Measurements from ENCODE around the gene NR5A2.
"Not testable (repeated sequence)": the region's sequence is repeated elsewhere in the genome, so short reads cannot be mapped to it uniquely, and the experiment has no call there.

Gene NR5A2

DNA sequence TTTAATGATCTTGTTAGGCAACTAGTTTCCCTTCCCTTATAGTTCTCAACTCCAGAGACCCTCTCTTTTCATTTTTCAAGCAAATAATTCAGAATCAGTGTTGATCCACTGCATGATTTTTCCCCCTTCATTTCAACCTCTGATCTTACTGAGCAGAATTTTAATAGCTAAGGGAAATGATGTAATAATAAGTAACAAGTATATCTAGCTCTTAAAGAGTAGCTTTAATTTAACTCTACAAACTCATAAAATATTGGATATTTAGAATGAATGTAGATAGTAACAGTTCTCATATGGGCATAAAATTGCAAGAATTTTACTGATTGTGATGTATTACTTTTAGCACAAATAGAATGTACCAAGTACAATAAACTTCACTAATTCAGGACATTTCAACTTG is 130.2 kb downstream of the NR5A2 start:
- in situ Hi-C loops (cut with MboI; ENCODE audit: low sequenced_read_pairs), result no loop called here

- in situ Hi-C loops (cut with MboI; ENCODE audit: low sequenced_read_pairs), result no loop called here
Observed at GRCh38 chr1:200161801-200162200, 134.3 kb downstream of the NR5A2 start.

DNA sequence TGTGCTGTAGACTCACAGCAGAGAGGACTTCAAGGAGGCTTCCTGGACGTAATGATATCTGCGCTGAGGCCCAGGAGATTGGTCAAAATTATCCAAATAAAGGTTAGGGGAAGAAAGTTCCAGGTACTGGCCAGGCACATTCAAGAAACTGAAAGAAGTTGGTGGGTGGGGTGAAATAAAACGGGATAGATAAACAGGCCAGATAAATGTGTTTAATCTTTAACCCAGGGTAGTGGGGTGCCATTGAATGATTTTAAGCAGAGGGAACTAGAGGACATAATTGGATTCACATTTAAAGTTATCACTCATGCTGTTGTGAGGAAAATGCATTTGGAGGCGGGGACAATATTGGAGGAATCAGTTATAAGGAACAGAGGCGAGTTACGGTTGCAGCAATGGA is 134.7 kb downstream of the NR5A2 start:
- in situ Hi-C loops (cut with MboI; ENCODE audit: low sequenced_read_pairs), result no loop called here

DNA sequence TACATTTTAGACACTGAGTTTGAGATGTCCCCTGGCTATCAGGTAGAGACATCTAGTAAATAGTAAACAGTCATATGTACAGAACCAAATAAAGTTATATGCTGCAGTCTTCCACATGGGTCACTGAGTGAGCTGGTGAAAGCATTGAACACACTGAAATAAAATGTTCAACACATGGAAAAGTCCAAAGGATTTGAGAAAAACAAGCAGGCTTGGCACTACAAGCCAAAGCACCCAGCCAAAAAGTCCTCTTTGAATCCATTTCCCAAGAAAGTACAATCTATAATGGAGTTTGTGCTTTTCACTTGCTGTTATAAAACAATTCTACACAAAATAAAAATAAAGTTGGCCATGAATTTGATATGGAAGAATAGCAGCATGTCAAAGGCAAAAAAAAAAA is 135.4 kb downstream of the NR5A2 start:
- in situ Hi-C loops (cut with MboI; ENCODE audit: low sequenced_read_pairs), result no loop called here

- in situ Hi-C loops (cut with MboI; ENCODE audit: low sequenced_read_pairs), result no loop called here
Observed at GRCh38 chr1:200163911-200164310, 136.4 kb downstream of the NR5A2 start.

DNA sequence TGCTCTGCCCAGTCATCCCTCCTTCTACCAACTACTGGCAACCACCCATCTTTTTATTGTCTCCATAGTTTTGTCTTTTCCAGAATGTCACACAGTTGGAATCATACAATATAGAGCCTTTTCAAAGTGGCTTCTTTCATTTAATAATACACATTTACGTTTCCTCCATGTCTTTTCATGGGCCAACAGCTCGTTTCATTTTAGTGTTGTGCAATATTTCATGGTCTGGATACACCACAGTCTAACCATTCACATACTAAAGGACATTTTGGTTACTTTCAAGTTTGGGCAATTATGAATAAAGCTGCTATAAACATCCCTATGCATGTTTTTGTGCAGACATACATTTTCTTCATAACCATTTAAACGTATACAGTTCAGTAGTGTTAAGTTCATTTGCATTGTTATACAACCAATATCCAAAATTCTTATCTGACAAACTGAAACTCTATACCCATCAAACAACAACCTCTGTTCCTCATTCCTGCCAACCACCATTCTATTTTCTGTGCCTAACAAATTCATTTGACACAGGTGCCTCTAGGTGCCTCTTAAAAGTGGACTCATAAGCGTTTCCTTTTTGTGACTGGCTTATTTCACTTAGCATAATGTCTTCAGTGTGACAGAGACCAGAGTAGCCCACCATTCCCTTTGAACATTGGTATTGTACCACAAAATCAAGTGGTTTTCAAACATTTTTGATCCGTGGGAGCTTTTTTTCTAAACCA is 138.1 kb downstream of the NR5A2 start:
- in situ Hi-C loops (cut with MboI; ENCODE audit: low sequenced_read_pairs), result no loop called here

- in situ Hi-C loops (cut with MboI; ENCODE audit: low sequenced_read_pairs), result no loop called here
Observed at GRCh38 chr1:200166411-200166810, 138.9 kb downstream of the NR5A2 start.

DNA sequence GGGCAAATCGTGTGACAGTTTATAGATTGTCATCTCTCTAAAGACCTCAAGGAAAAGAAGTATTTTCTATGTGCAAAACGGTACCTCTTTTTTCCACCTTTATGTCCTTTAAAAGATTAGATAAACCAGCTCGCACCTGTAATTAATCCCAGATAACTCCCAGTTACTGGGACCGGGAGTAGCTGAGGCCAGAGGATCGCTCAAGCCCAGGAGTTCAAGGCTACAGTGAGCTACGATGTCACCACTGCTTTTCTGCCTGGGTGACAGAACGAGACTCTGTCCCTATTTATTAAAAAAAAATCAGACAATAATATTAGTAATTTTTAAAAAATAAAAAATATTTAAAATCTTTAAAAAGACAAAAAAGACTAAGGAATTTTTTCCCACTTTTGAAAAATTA is 141.4 kb downstream of the NR5A2 start:
- in situ Hi-C loops (cut with MboI; ENCODE audit: low sequenced_read_pairs), result no loop called here

- in situ Hi-C loops (cut with MboI; ENCODE audit: low sequenced_read_pairs), result no loop called here
Observed at GRCh38 chr1:200172311-200172710, 144.8 kb downstream of the NR5A2 start.

DNA sequence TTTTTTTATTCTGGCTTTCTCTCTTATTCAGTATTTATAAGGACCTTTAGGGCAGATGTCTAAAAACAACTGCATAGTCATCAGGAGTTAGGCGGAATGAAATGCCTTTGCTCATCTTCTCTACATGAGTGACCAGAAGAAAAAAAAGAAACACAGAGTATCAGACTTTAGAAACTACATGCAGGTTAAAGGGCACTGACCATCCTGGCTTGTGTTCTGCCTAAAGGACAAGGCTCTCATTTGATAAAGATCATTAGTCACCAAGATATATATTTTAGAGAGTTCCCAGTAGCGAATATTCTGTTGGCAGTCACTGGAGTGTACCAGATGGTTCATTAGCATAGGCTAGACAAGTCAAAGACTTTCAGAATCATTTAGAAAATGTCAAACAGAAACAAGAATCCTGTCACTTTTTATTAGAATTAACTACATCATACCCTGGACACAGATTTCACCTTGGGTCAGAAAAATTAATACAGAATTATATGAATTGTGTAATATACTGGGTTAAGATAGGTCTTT is 145.6 kb downstream of the NR5A2 start:
- in situ Hi-C loops (cut with MboI; ENCODE audit: low sequenced_read_pairs), result no loop called here

DNA sequence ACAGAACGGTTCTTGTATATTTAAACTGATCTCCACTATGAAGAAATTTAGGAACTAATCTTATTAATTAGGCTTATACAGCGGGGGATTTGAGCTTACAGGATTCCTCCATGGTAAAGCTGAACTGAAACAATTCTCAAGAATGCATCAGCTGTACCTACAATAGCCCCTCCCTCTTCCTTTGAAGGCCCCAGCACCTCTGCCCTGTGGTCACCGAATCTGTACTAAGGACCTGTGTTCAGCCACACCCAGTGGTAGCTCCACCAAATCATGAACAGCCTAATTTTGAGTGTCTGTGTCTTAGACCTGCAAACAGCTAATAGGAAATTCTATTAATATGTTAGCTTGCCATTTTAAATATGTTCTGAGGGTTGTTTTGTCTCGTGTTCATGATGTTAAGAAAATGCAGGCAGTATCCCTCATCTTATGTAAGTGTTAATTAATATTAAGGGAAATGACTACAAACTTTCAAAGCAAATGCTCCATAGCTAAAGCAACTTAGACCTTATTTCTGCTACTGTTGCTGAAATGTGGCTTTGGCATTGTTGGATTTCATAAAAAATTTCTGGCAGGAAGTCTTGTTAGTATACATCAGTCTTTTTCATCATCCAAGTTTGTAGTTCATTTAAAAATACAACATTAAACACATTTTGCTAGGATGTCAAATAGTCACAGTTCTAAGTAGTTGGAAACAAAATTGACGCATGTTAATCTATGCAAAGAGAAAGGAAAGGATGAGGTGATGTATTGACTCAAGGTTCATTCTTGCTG is 147.2 kb downstream of the NR5A2 start:
- in situ Hi-C loops (cut with MboI; ENCODE audit: low sequenced_read_pairs), result no loop called here

DNA sequence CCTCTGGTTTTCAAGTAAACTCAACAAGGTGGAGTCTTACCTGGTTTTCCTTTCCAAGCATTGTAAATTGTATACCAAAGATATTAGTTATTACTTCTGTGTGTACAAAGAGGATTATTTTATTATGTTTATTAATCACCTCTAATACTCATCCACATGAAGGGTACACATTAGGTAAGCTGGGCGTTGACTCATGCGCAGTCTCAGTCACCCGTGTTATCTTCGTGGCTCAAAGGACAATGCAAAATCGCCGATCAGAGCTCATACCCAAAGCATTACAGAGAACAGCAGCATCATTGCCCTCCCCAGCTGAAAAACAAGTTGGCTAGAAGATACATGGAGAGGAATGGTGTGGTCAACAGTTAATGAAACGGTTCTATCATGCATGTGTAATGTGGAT is 148.7 kb downstream of the NR5A2 start:
- in situ Hi-C loops (cut with MboI; ENCODE audit: low sequenced_read_pairs), result no loop called here

- in situ Hi-C loops (cut with MboI; ENCODE audit: low sequenced_read_pairs), result no loop called here
Observed at GRCh38 chr1:200176798-200177197, 149.3 kb downstream of the NR5A2 start.

DNA sequence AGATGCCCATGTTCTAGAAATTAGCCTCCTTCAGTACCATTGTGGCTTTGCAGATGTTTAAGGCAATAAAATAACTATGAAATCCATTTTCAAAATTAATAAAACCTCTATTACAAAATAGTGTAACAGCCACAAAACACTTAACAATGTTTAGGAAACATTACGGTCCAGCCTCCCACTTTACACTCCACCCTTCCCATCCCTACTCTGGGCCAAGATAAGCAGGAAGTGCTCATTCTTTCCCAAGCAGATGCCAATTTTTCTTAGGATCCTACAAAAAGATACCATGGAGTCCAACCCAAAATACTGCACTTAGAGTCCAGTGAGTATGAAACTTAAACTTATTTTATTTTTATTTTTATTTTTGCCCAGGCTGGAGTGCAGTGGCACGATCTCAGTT is 150.8 kb downstream of the NR5A2 start:
- in situ Hi-C loops (cut with MboI; ENCODE audit: low sequenced_read_pairs), result no loop called here

DNA sequence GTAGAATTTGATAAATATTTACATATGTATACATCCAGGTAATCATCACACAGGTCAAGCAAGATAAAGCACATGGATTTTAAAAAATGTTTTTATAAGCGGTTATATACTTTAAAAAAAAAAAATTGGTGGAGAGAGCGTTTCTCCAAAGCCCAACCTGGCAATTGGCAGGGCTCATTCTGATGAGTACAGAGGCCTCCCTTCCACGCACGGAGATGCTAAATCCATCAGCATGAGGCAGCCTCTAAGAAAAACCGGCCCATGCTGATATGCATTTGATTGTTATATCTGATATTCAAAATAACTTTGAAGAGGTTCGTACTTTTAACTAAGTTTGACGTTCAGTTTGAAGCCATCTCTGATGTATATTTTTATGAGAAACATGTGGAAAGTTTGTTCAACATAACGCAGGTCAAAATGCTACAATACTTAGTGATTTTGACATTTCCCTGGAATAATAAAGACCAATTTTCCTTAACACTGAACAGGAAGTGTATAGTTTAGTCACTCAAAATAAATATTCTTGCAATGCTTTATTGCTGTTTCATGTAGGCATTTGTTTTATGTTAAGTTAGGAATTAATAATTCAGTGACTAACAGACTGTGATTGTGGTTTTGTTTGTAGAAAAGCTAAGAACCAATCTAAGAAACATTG is 151.7 kb downstream of the NR5A2 start:
- in situ Hi-C loops (cut with MboI; ENCODE audit: low sequenced_read_pairs), result no loop called here

DNA sequence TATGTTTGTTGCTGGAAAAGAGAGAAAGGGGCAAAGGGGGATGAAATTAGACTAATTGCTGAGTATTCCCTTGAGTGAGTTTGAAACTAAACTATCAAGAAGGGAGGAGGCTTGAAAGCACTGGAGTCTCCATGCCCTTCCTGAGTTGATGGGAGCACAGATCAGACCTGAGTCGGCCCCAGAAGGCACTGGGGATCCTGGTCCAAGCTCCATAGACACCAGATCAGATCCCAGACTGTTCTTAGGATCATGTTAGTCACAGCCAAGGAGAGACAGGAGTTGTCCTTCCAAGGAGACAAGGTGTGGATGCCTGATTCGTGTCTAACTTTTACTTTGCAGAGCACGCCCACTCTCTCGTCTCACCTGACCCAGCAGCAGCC is 152.3 kb downstream of the NR5A2 start:
- in situ Hi-C loops (cut with MboI; ENCODE audit: low sequenced_read_pairs), result no loop called here

DNA sequence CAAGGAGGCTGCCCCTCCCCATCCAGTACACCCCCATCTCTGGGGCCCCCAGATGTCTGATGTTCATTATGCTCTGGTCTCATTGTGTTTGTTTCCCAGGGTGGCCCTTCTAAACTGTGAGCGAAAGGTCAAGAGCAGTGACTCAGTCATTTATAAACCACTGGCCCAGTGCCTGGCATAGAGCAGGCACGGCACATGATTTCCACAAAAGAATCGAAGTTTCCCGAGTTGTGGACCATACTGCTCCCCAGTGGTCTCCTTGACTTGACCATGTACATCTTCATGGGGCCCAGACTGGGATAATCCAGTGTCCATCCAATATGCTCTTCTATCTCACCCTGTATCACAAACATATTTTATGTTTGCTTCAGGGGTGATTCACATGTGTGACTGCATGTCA is 153.3 kb downstream of the NR5A2 start:
- in situ Hi-C loops (cut with MboI; ENCODE audit: low sequenced_read_pairs), result no loop called here

DNA sequence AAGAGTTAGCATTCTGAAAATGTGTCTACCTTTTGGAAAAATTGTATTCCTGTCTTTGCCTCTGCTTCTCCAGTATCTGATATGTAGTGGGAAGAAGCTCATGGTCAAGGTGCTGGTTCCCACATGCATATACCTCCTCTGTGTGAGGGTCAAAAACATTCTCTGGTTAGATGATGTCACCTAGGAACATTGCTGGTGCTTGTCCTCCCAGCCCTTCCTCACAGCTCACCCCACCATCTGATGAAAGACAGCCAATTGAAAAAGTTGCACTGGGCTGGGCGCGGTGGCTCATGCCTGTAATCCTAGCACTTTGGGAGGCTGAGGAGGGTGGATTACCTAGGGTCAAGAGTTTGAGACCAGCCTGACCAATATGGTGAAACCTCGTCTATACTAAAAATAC is 154.4 kb downstream of the NR5A2 start:
- in situ Hi-C loops (cut with MboI; ENCODE audit: low sequenced_read_pairs), result no loop called here

- in situ Hi-C loops (cut with MboI; ENCODE audit: low sequenced_read_pairs), result no loop called here
Observed at GRCh38 chr1:200182701-200183100, 155.2 kb downstream of the NR5A2 start.

GRCh38 chr1:200183637-200184036 is 156.1 kb downstream of the NR5A2 start:
- in situ Hi-C loops (cut with MboI; ENCODE audit: low sequenced_read_pairs), result no loop called here

DNA sequence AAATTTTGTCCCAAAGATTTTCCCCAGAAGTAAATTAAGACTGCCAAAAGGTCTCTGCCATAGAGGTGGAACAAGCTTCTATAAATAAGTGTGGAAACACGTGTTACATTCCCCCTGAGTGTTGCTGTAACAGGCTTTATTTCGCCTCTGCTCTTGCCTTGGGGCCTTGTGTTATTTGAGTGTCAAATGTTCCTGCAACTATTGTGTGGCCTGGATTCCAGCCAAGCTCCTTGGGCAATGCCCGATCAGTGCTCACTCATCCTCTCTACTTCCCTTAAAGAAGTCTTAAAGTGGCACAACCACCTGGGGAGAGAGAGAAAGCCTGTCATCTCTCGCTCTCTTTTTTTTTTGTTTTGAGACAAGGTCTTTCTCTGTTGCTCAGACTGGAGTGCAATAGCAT is 156.7 kb downstream of the NR5A2 start:
- in situ Hi-C loops (cut with MboI; ENCODE audit: low sequenced_read_pairs), result no loop called here

DNA sequence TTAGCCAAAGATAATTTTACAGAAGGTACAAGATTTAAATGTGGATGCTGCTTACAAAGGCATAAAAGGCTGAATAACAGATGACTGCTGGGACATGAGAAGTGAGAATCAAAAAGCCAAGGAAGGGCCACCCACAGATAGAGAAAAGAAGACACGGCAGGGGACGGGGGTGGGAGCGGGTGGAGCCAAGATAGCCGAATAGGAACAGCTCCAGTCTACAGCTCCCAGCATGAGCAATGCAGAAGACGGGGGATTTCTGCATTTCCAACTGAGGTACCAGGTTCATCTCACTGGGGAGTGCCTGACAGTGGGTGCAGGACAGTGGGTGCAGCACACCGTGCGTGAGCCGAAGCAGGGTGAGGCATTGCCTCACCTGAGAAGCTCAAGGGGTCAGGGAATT is 157.7 kb downstream of the NR5A2 start:
- in situ Hi-C loops (cut with MboI; ENCODE audit: low sequenced_read_pairs), result not testable (repeated sequence)
